ENCODE measurements around the gene SLC22A13. TPM values are rescaled to one million over a fixed set of nuclear protein-coding genes. Genes with fewer than 3 reads are reported as not detected.

The SLC22A13 gene
- total RNA-seq, 4 donors from 2014 or later: 0.78 TPM; not detected in 3

GRCh38 chr3:38312356-38312755 lies 46.7 kb downstream of the SLC22A13 start:
- WGBS, 2 donors: 83 to 93% methylated on average over 3 of the region's 3 CpGs

GRCh38 chr3:38313263-38313662 lies 47.7 kb downstream of the SLC22A13 start:
- DNase-seq (ENCODE audit: low spot score in 2 of 2): no peak
- Histone ChIP-seq H3K36me3 (no peaks in the 10 kb centered on the region), H3K4me1 (no peaks in the 10 kb centered on the region), H3K27me3 (no peaks in the 10 kb centered on the region), H3K9me3 (no peaks in the 10 kb centered on the region), H3K27ac (no peak overlapping the region), H3K4me3 (no peak overlapping the region)
- WGBS, 2 donors: 80 to 86% methylated on average over 5 of the region's 5 CpGs
- TF ChIP-seq POLR2A (IDR thresholded peaks at IDR 0.05): no peak

More at GRCh38 chr3:38312356-38312755, 46.7 kb downstream of the SLC22A13 start:
- Histone ChIP-seq H3K9me3 (no peaks in the 10 kb centered on the region), H3K4me3 (no peak overlapping the region), H3K27ac (no peak overlapping the region), H3K4me1 (no peaks in the 10 kb centered on the region), H3K27me3 (no peaks in the 10 kb centered on the region), H3K36me3 (no peaks in the 10 kb centered on the region)
- no peak for DNase-seq (ENCODE audit: low spot score in 2 of 2)
- TF ChIP-seq, protein P1, sequence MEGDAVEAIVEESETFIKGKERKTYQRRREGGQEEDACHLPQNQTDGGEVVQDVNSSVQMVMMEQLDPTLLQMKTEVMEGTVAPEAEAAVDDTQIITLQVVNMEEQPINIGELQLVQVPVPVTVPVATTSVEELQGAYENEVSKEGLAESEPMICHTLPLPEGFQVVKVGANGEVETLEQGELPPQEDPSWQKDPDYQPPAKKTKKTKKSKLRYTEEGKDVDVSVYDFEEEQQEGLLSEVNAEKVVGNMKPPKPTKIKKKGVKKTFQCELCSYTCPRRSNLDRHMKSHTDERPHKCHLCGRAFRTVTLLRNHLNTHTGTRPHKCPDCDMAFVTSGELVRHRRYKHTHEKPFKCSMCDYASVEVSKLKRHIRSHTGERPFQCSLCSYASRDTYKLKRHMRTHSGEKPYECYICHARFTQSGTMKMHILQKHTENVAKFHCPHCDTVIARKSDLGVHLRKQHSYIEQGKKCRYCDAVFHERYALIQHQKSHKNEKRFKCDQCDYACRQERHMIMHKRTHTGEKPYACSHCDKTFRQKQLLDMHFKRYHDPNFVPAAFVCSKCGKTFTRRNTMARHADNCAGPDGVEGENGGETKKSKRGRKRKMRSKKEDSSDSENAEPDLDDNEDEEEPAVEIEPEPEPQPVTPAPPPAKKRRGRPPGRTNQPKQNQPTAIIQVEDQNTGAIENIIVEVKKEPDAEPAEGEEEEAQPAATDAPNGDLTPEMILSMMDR (IDR thresholded peaks at IDR 0.05): no peak
- TF ChIP-seq POLR2A (IDR thresholded peaks at IDR 0.05) (no peak), EP300 (IDR thresholded peaks at IDR 0.05) (no peak)

DNA sequence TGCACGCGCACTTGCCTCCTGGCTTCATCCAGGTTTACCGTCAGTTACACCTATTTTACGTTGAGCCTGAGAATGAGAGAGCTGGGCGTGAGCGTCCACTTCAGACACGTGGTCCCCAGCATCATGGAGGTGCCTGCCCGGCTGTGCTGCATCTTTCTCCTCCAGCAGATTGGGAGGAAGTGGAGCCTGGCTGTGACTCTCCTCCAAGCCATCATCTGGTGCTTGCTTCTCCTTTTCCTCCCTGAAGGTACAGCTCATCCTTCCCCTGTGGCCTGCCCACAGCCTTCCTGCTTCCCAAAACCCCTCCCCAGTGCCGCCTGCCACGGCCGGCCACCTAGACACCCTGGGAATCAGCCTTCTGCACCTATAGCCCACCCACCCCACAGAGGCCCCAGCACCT lies 48.1 kb downstream of the SLC22A13 start:
- H3K36me3 ChIP-seq: no peaks in the 10 kb centered on the region
- H3K9me3 ChIP-seq: no peaks in the 10 kb centered on the region
- DNase-seq (ENCODE audit: low spot score in 2 of 2): no peak
- TF ChIP-seq EP300 (IDR thresholded peaks at IDR 0.05) (no peak), POLR2A (IDR thresholded peaks at IDR 0.05) (no peak)
- TF ChIP-seq, protein P1 (IDR thresholded peaks at IDR 0.05): no peak
- WGBS, 2 donors: 75 to 78% methylated on average over 11 of the region's 11 CpGs
- no peaks in the 10 kb centered on the region for H3K27me3 ChIP-seq
- H3K4me1 ChIP-seq: no peaks in the 10 kb centered on the region
- H3K4me3 ChIP-seq: no peak overlapping the region
- H3K27ac ChIP-seq: no peak overlapping the region

DNA sequence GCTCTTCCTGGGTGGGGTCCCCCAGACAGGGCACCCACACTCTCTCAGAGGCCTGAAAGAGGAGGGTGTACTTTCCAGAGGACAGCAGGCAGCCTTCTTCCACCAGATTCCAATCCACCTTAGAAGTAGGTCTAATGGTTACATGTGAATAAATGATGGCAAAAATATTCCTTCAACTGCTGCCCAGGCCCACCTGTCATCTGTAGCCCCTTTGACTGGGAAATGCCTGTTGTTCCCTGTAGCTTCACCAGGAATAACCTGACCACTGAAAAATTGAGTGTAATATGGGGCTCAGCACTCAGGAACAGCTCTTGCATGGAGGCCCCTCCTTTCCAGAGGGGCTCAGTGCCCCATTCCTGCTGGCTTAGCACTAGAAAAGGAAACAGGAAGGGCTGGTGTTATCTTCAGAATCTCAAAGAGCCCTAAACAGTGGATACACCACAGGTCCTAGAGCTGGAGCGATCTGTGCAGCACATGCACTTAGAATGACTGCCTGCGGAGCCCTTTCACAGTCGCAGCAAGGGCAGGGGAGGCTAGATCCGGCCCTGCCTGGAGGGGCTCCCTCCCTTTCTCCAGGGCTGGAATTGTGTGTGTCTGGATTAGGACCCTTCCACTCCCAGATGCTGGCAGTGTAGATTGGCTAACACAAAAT lies 48.6 kb downstream of the SLC22A13 start:
- Histone ChIP-seq H3K36me3 (no peaks in the 10 kb centered on the region), H3K27me3 (no peaks in the 10 kb centered on the region), H3K27ac (no peak overlapping the region), H3K4me1 (no peaks in the 10 kb centered on the region), H3K4me3 (no peak overlapping the region), H3K9me3 (no peaks in the 10 kb centered on the region)
- WGBS, 2 donors: 22 to 41% methylated on average over 4 of the region's 4 CpGs
- DNase-seq (ENCODE audit: low spot score in 2 of 2): no peak
- TF ChIP-seq POLR2A (IDR thresholded peaks at IDR 0.05) (no peak), EP300 (IDR thresholded peaks at IDR 0.05) (no peak)
- TF ChIP-seq, protein P1 (IDR thresholded peaks at IDR 0.05): no peak

DNA sequence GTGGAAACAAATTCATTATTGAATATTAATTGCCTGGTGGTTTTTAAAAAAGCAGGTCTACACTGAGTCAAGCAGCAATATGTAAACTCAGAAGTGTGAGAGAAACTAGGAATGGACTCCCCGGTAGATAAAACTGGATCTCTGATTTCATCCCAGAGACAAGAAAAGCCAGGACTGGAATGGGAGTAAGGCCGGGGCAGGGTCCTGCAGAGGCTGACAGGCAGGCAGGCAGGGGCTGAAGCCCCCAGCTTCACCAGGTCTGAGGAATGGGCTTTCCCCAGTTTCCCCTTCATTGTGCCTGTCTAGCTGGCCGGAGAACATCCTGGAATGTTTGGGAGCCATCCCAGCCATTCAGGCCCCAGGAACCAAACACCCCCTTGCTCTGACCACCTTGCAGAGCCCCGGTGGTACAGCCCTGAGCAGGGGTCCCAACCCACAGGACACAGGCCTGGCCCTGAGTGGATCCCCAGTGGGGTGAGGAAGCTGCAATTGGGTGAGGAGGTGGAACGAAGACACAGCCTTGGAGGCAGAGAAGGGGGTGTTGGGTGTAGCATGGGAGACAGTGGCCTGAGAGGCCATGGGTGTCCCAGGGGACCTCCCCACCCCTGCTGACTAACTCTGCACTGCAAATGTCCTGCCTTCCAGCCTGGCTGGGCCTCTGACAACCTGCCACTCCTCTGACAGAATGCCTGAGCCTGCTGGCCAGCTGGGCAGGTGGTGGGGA lies 49.3 kb downstream of the SLC22A13 start:
- no peak overlapping the region for H3K27ac ChIP-seq
- no peaks in the 10 kb centered on the region for H3K4me1 ChIP-seq
- 60 to 70% methylated on average over 5 of the region's 5 CpGs for WGBS, 2 donors
- H3K36me3 ChIP-seq: no peaks in the 10 kb centered on the region
- no peak for DNase-seq (ENCODE audit: low spot score in 2 of 2)
- no peaks in the 10 kb centered on the region for H3K27me3 ChIP-seq
- TF ChIP-seq, protein P1 (IDR thresholded peaks at IDR 0.05): no peak
- TF ChIP-seq POLR2A (IDR thresholded peaks at IDR 0.05) (no peak), EP300 (IDR thresholded peaks at IDR 0.05) (no peak)
- no peak overlapping the region for H3K4me3 ChIP-seq
- no peaks in the 10 kb centered on the region for H3K9me3 ChIP-seq
